Measurements from ENCODE around the gene RTL10.

- no peak for TF ChIP-seq POLR2AphosphoS5 (IDR thresholded peaks at IDR 0.05; ENCODE audit: insufficient read depth in 1 of 2, low read depth in 1 of 2)
- no peak for TF ChIP-seq CTCF (IDR thresholded peaks at IDR 0.05)
Observed at GRCh38 chr22:19898145-19898544, 43.5 kb upstream of the RTL10 start.
